GM18499 (cell line): ENCODE measurements around the gene TMPRSS4.

Experiments
- ATAC-seq: cut with Tn5 transposase; IDR thresholded peaks from one replicate; pipeline ENCODE4 v1.9.1; 2021; ENCODE audit warnings: moderate number of reproducible peaks; ENCODE audit not compliant: insufficient read depth, unreplicated experiment

The TMPRSS4 gene

GRCh38 chr11:118148856-118149255 lies 72.0 kb downstream of the TMPRSS4 start:
- no peak for ATAC-seq

GRCh38 chr11:118149493-118149892 lies 72.6 kb downstream of the TMPRSS4 start:
- no peak for ATAC-seq

- ATAC-seq, result no peak
Measured at GRCh38 chr11:118151431-118151830, 74.6 kb downstream of the TMPRSS4 start.

- ATAC-seq, result no peak
Measured at GRCh38 chr11:118152020-118152551, 75.2 kb downstream of the TMPRSS4 start.

GRCh38 chr11:118152552-118153471 lies 75.9 kb downstream of the TMPRSS4 start, which contains the start of gene SCN4B:
SCN4B (minus strand) TSS chr11:118152823; CDS start chr11:118152673, 150 bp downstream.
- ATAC-seq, result no peak

GRCh38 chr11:118153516-118153915 lies 76.6 kb downstream of the TMPRSS4 start:
- ATAC-seq, result no peak

GRCh38 chr11:118153976-118154375 lies 77.1 kb downstream of the TMPRSS4 start:
- no peak for ATAC-seq

GRCh38 chr11:118154641-118155040 lies 77.8 kb downstream of the TMPRSS4 start:
- ATAC-seq, result no peak

GRCh38 chr11:118155776-118156530 lies 79.1 kb downstream of the TMPRSS4 start:
- ATAC-seq, result no peak

- no peak for ATAC-seq
Measured at GRCh38 chr11:118156531-118157185, 79.8 kb downstream of the TMPRSS4 start.

GRCh38 chr11:118157186-118157895 lies 80.5 kb downstream of the TMPRSS4 start:
- no peak for ATAC-seq

- ATAC-seq, result no peak
Measured at GRCh38 chr11:118161786-118162185, 84.9 kb downstream of the TMPRSS4 start.

GRCh38 chr11:118162846-118163245 lies 86.0 kb downstream of the TMPRSS4 start:
- no peak for ATAC-seq

GRCh38 chr11:118163494-118163893 lies 86.6 kb downstream of the TMPRSS4 start:
- ATAC-seq, result no peak

- ATAC-seq, result no peak
Measured at GRCh38 chr11:118164885-118165284, 88.0 kb downstream of the TMPRSS4 start.

GRCh38 chr11:118166641-118167040 lies 89.8 kb downstream of the TMPRSS4 start:
- ATAC-seq, result no peak

- ATAC-seq, result no peak
Measured at GRCh38 chr11:118167253-118167652, 90.4 kb downstream of the TMPRSS4 start.

- no peak for ATAC-seq
Measured at GRCh38 chr11:118167906-118168305, 91.0 kb downstream of the TMPRSS4 start.

GRCh38 chr11:118168316-118168715 lies 91.4 kb downstream of the TMPRSS4 start:
- ATAC-seq, result no peak

GRCh38 chr11:118168751-118169150 lies 91.9 kb downstream of the TMPRSS4 start:
- ATAC-seq, result no peak
